ENCODE results near the gene DYDC1. TPM values are rescaled to one million over a fixed set of nuclear protein-coding genes. Genes with fewer than 3 reads are reported as not detected.
"Not testable (repeated sequence)": the region's sequence is repeated elsewhere in the genome, so short reads cannot be mapped to it uniquely, and the experiment has no call there.

Gene DYDC1
- total and polyA plus RNA-seq, 2 experiments from 2014 or later: not detected

GRCh38 chr10:80313523-80313922 lies 43.0 kb downstream of the DYDC1 start:
- Mint-ChIP-seq H3K4me1 (no peaks in the 10 kb centered on the region), H3K4me3 (no peak overlapping the region), H3K27ac (no peak overlapping the region), H3K27me3 (ENCODE audit: insufficient read depth, low read depth, poor library complexity) (no peaks in the 10 kb centered on the region), H3K36me3 (ENCODE audit: low read depth) (no peaks in the 10 kb centered on the region), H3K9me3 (peaks cover 6% of the 10 kb centered on the region)
- ATAC-seq (no peak), DNase-seq (ENCODE audit: low spot score) (no peak)
- Histone ChIP-seq H3K9me2 (ENCODE audit: insufficient read depth) (no peaks in the 10 kb centered on the region), H3K36me3 (ENCODE audit: insufficient read depth) (no peaks in the 10 kb centered on the region), H3K4me1 (ENCODE audit: insufficient read depth) (no peaks in the 10 kb centered on the region), H2AFZ (no peak overlapping the region; the same call in 1 of the 2 replicates), H3K27me3 (ENCODE audit: insufficient read depth) (no peaks in the 10 kb centered on the region), H3K4me3 (no peak overlapping the region), H3F3A (replicated peaks; ENCODE audit: low read depth) (no peaks in the 10 kb centered on the region), H3K79me2 (replicated peaks; ENCODE audit: insufficient read depth) (no peaks in the 10 kb centered on the region), H4K20me1 (replicated peaks; ENCODE audit: insufficient read depth) (no peaks in the 10 kb centered on the region), H3K27ac (ENCODE audit: low read depth) (no peak overlapping the region), H3K4me2 (no peak overlapping the region)
- TF ChIP-seq CREB1 (CRISPR knock-in tag; IDR thresholded peaks at IDR 0.05; ENCODE audit: low read depth): no peak
- no peak for TF ChIP-seq ZNF462 (CRISPR knock-in tag; IDR thresholded peaks at IDR 0.05)
- TF ChIP-seq REST (IDR thresholded peaks at IDR 0.05; ENCODE audit: unreplicated experiment): no peak
- TF ChIP-seq ZNF114 (CRISPR knock-in tag; IDR thresholded peaks at IDR 0.05): no peak
- TF ChIP-seq EZH2phosphoT487 (IDR thresholded peaks at IDR 0.05; ENCODE audit: unreplicated experiment): no peak
- TF ChIP-seq STAT1 (IDR thresholded peaks at IDR 0.05; ENCODE audit: unreplicated experiment): no peak

- DNase-seq (ENCODE audit: low spot score); H3K4me1 Mint-ChIP-seq; H3F3A ChIP-seq (replicated peaks; ENCODE audit: low read depth); H3K4me3 ChIP-seq; H3K27me3 Mint-ChIP-seq (ENCODE audit: insufficient read depth, low read depth, poor library complexity); H3K79me2 ChIP-seq (replicated peaks; ENCODE audit: insufficient read depth); H3K4me3 Mint-ChIP-seq; H3K9me2 ChIP-seq (ENCODE audit: insufficient read depth); H3K27ac Mint-ChIP-seq; H4K20me1 ChIP-seq (replicated peaks; ENCODE audit: insufficient read depth); H3K4me1 ChIP-seq (ENCODE audit: insufficient read depth); ATAC-seq; H3K27ac ChIP-seq (ENCODE audit: low read depth); H3K27me3 ChIP-seq (ENCODE audit: insufficient read depth); H3K4me2 ChIP-seq; H2AFZ ChIP-seq; H3K36me3 Mint-ChIP-seq (ENCODE audit: low read depth); H3K36me3 ChIP-seq (ENCODE audit: insufficient read depth): not testable (repeated sequence)
- H3K9me3 Mint-ChIP-seq: peaks cover 43% of the 10 kb centered on the region
Observed at GRCh38 chr10:80305989-80306388, 50.6 kb downstream of the DYDC1 start.

Measured in GM23338 (cell line).